AG09309 (cell line): ENCODE measurements around the gene OBSCN.

Experiments used
- DNase-seq: peaks from one replicate; pipeline ENCODE4 v3.0.0-alpha.2; 2010; ENCODE audit warnings: low read depth
- H3K4me3 ChIP-seq: 2 replicates; pipeline ENCODE4 v1.5.1; 2011; ENCODE audit warnings: mild to moderate bottlenecking, low read depth, low read length, moderate library complexity; ENCODE audit not compliant: control insufficient read depth
- CTCF ChIP-seq: IDR thresholded peaks from 2 replicates; pipeline ENCODE4 v1.5.1; 2011; ENCODE audit warnings: mild to moderate bottlenecking, low read depth, low read length, inconsistent platforms; ENCODE audit not compliant: insufficient read depth, control insufficient read depth; ENCODE audit errors: missing control alignments

OBSCN gene

DNA sequence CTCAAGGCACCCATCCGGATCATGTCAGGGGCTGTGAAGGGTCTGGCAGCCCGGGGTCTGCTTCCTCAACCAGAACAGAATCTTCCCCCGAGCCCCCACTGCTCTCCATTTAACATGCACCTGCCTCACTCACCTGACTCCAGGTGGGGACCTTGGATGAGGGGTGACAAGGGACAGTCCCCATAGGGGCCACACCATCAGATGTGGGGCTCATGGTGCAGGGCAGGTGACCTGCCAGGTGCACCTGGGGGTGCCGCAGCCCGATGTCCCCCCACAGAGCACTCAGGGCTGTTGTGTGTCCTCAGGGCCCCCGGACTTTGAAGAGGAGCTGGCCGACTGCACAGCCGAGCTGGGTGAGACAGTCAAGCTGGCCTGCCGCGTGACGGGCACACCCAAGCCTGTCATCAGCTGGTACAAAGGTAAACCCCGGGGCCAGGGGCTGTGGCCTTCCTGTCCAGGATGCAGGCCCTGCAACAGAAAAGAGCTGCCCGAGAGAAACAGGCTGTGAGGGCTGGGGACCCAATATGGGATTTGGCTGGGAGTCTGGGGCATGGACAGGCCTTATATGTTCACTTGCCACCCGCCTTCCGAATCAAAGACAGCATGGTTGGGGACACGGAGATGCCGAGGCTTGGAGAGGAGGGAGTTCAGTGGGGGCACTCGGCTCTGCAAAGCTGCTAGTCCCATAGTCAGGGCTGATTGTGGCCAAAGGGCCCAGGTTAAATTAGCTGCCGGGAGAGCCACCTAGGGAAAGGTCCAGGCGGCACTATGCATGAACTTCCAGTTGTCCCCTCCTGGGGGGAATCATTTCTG, 134.2 kb downstream of the OBSCN start:
- TF ChIP-seq CTCF = no peak
- no peak overlapping the region for H3K4me3 ChIP-seq
- no peak for DNase-seq

- DNase-seq = no peak
- no peak overlapping the region for H3K4me3 ChIP-seq
- no peak for TF ChIP-seq CTCF
Observed at GRCh38 chr1:228342627-228343190, 134.9 kb downstream of the OBSCN start.

- H3K4me3 ChIP-seq = no peak overlapping the region
- DNase-seq = no peak
- no peak for TF ChIP-seq CTCF
Observed at GRCh38 chr1:228343191-228343661, 135.4 kb downstream of the OBSCN start.

DNA sequence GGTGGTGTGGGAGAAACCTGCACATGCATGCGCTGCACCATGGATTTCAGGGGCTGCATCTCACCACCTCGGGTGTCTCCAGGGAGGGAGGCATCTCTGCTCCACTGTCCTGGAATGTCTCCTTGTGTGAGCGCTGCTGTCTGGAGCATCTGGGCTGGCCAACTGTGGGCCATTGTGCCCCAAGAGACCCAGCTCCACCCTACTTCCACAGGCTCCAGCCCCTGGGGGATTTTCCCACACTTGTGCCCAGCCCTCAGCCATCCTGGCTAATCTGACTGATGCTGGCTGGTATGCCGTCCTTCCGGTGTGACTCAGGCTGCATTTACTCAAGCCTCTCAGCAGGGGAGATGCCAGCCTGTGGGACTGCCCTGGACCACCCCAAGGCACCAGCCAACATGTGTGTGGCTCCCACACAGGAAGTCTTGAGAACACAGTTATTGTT, 136.8 kb downstream of the OBSCN start:
- H3K4me3 ChIP-seq = no peak overlapping the region
- no peak for DNase-seq
- no peak for TF ChIP-seq CTCF

- DNase-seq = no peak
- no peak for TF ChIP-seq CTCF
- no peak overlapping the region for H3K4me3 ChIP-seq
Observed at GRCh38 chr1:228345201-228345930, 137.5 kb downstream of the OBSCN start.

- no peak for DNase-seq
- no peak for TF ChIP-seq CTCF
- no peak overlapping the region for H3K4me3 ChIP-seq
Observed at GRCh38 chr1:228346731-228347130, 138.9 kb downstream of the OBSCN start.
